ENCODE data around the gene LYST.
"Not testable (repeated sequence)": the region's sequence is repeated elsewhere in the genome, so short reads cannot be mapped to it uniquely, and the experiment has no call there.

The LYST gene

GRCh38 chr1:235809688-235810397 lies 56.9 kb downstream of the LYST start:
- DNase-seq: no peak

GRCh38 chr1:235808223-235808622 lies 58.5 kb downstream of the LYST start:
- no peak for DNase-seq

GRCh38 chr1:235806123-235806522 lies 60.6 kb downstream of the LYST start:
- no peak for DNase-seq

- no peak for DNase-seq
Measured at GRCh38 chr1:235802573-235803346, 63.9 kb downstream of the LYST start.

GRCh38 chr1:235799264-235799663 lies 67.4 kb downstream of the LYST start:
- DNase-seq: no peak

GRCh38 chr1:235791532-235792060 lies 75.1 kb downstream of the LYST start:
- DNase-seq: no peak

GRCh38 chr1:235790123-235790522 lies 76.6 kb downstream of the LYST start:
- no peak for DNase-seq

- not testable (repeated sequence) for DNase-seq
Measured at GRCh38 chr1:235786227-235786898, 80.3 kb downstream of the LYST start.

GRCh38 chr1:235784950-235785349 lies 81.8 kb downstream of the LYST start:
- no peak for DNase-seq

GRCh38 chr1:235783148-235783776 lies 83.4 kb downstream of the LYST start:
- no peak for DNase-seq

GRCh38 chr1:235782601-235783000 lies 84.1 kb downstream of the LYST start:
- DNase-seq: no peak

- no peak for DNase-seq
Measured at GRCh38 chr1:235781807-235782206, 84.9 kb downstream of the LYST start.

GRCh38 chr1:235779770-235780169 lies 86.9 kb downstream of the LYST start:
- DNase-seq: no peak

- no peak for DNase-seq
Measured at GRCh38 chr1:235776396-235776795, 90.3 kb downstream of the LYST start.

- no peak for DNase-seq
Measured at GRCh38 chr1:235775246-235775860, 91.4 kb downstream of the LYST start.

GRCh38 chr1:235767795-235768194 lies 98.9 kb downstream of the LYST start:
- DNase-seq: no peak

GRCh38 chr1:235766794-235767285 lies 99.9 kb downstream of the LYST start:
- DNase-seq: no peak

GRCh38 chr1:235763962-235764361 lies 102.7 kb downstream of the LYST start:
- no peak for DNase-seq

GRCh38 chr1:235759336-235759735 lies 107.4 kb downstream of the LYST start:
- DNase-seq: no peak

GRCh38 chr1:235758931-235759330 lies 107.8 kb downstream of the LYST start:
- DNase-seq: no peak

- no peak for DNase-seq
Measured at GRCh38 chr1:235757587-235758096, 109.1 kb downstream of the LYST start.

- DNase-seq: not testable (repeated sequence)
Measured at GRCh38 chr1:235754186-235754585, 112.5 kb downstream of the LYST start.
